ACHN (cell line): Measurements from ENCODE around the gene LARP4B.

Experiments
- DNase-seq: peaks from one replicate; pipeline ENCODE4 v3.0.0-alpha.2; 2015
- in situ Hi-C: cut with HindIII; loops from 2 replicates; pipeline ENCODE4 v1.10.0; 2017; ENCODE audit warnings: low sequenced_read_pairs, low pct_ligation_motif_present, low pct_unique_long_range_greater_than_20kb

The LARP4B gene

GRCh38 chr10:804787-805619 is 126.5 kb downstream of the LARP4B start:
- DNase-seq: no peak
- in situ Hi-C loops: no loop called here

- in situ Hi-C loops: no loop called here
- DNase-seq: no peak
Measured at GRCh38 chr10:804191-804781, 127.2 kb downstream of the LARP4B start.

- in situ Hi-C loops: no loop called here
- no peak for DNase-seq
Measured at GRCh38 chr10:803041-803741, 128.3 kb downstream of the LARP4B start.

- in situ Hi-C loops: no loop called here
Measured at GRCh38 chr10:802506-802905, 129.0 kb downstream of the LARP4B start.

GRCh38 chr10:797179-797578 is 134.3 kb downstream of the LARP4B start:
- in situ Hi-C loops: no loop called here
- no peak for DNase-seq

More at GRCh38 chr10:802506-802905, 129.0 kb downstream of the LARP4B start:
- DNase-seq: no peak

GRCh38 chr10:796233-796632 is 135.3 kb downstream of the LARP4B start:
- in situ Hi-C loops: no loop called here
- no peak for DNase-seq

- DNase-seq: peak; percentile 58
Measured at GRCh38 chr10:794382-794956, 137.0 kb downstream of the LARP4B start.

GRCh38 chr10:792792-793100 is 138.8 kb downstream of the LARP4B start:
- no peak for DNase-seq
- in situ Hi-C loops: no loop called here

More at GRCh38 chr10:794382-794956, 137.0 kb downstream of the LARP4B start:
- in situ Hi-C loops: no loop called here

- no peak for DNase-seq
- in situ Hi-C loops: no loop called here
Measured at GRCh38 chr10:792083-792791, 139.3 kb downstream of the LARP4B start.

GRCh38 chr10:791639-792038 is 139.9 kb downstream of the LARP4B start:
- in situ Hi-C loops: no loop called here

GRCh38 chr10:790821-791551 is 140.5 kb downstream of the LARP4B start:
- in situ Hi-C loops: no loop called here
- DNase-seq: no peak

More at GRCh38 chr10:791639-792038, 139.9 kb downstream of the LARP4B start:
- DNase-seq: no peak

GRCh38 chr10:789831-790701 is 141.4 kb downstream of the LARP4B start:
- in situ Hi-C loops: no loop called here
- DNase-seq: no peak

- no peak for DNase-seq
- in situ Hi-C loops: no loop called here
Measured at GRCh38 chr10:788796-789748, 142.4 kb downstream of the LARP4B start.

GRCh38 chr10:787933-788651 is 143.4 kb downstream of the LARP4B start:
- in situ Hi-C loops: no loop called here
- no peak for DNase-seq

GRCh38 chr10:786633-787474 is 144.7 kb downstream of the LARP4B start:
- no peak for DNase-seq
- in situ Hi-C loops: no loop called here
